ENCODE measurements around the gene TIGD3. TPM values are rescaled to one million over a fixed set of nuclear protein-coding genes. Genes with fewer than 3 reads are reported as not detected.

Gene TIGD3
- total RNA-seq, 4 donors from 2014 or later: 0.27 to 0.67 TPM; not detected in 2

- 86 to 91% methylated on average over 8 of the region's 8 CpGs for WGBS, 2 donors (ENCODE audit: low coverage in 1 of 2)
- ATAC-seq: no peak
- H3K4me3 ChIP-seq: no peak overlapping the region
These were observed 20.5 kb downstream of the TIGD3 start for GRCh38 chr11:65375012-65375411.

GRCh38 chr11:65376138-65376713 is 21.7 kb downstream of the TIGD3 start:
- WGBS, 2 donors (ENCODE audit: low coverage in 1 of 2): 73% methylated on average over 4 of the region's 16 CpGs; no CpG with 5 or more reads in 1 of the 2 donors
- ATAC-seq: no peak
- TF ChIP-seq, protein P1, sequence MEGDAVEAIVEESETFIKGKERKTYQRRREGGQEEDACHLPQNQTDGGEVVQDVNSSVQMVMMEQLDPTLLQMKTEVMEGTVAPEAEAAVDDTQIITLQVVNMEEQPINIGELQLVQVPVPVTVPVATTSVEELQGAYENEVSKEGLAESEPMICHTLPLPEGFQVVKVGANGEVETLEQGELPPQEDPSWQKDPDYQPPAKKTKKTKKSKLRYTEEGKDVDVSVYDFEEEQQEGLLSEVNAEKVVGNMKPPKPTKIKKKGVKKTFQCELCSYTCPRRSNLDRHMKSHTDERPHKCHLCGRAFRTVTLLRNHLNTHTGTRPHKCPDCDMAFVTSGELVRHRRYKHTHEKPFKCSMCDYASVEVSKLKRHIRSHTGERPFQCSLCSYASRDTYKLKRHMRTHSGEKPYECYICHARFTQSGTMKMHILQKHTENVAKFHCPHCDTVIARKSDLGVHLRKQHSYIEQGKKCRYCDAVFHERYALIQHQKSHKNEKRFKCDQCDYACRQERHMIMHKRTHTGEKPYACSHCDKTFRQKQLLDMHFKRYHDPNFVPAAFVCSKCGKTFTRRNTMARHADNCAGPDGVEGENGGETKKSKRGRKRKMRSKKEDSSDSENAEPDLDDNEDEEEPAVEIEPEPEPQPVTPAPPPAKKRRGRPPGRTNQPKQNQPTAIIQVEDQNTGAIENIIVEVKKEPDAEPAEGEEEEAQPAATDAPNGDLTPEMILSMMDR (IDR thresholded peaks at IDR 0.05): no peak
- TF ChIP-seq POLR2A (IDR thresholded peaks at IDR 0.05) (no peak), POLR2AphosphoS5 (IDR thresholded peaks at IDR 0.05) (no peak), EP300 (IDR thresholded peaks at IDR 0.05) (no peak)

More at GRCh38 chr11:65375012-65375411, 20.5 kb downstream of the TIGD3 start:
- no peak for TF ChIP-seq EP300 (IDR thresholded peaks at IDR 0.05)
- no peak for TF ChIP-seq POLR2AphosphoS5 (IDR thresholded peaks at IDR 0.05)
- TF ChIP-seq, protein P1 (IDR thresholded peaks at IDR 0.05): no peak
- TF ChIP-seq POLR2A (IDR thresholded peaks at IDR 0.05): no peak
- no peaks in the 10 kb centered on the region for H3K9me3 ChIP-seq
- H3K27me3 ChIP-seq: no peaks in the 10 kb centered on the region
- peaks cover 0 to 13% of the 10 kb centered on the region in 2 donors for H3K36me3 ChIP-seq
- no peaks in the 10 kb centered on the region for H3K4me1 ChIP-seq
- no peak overlapping the region for H3K27ac ChIP-seq

DNA sequence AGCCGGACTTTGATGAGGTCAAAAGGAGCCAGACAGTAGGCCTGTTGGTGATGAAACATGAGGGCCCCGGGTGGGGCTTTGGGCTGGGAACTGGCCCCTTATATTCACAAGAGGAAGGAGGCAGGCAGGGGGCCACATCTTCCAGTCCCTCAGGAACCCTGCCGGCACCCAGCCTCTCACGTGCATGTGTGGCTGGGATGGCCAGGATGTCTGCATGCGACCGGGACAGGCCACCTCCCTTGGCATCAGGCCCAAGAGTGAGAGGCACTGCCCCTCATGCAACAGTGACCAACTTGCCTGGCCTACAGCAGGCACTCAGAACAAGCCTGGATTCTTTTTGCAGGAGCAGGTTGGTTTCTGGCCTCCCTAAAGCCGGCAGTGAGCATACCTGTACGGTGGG is 22.5 kb downstream of the TIGD3 start:
- H3K9me3 ChIP-seq: no peaks in the 10 kb centered on the region
- H3K27ac ChIP-seq: no peak overlapping the region
- H3K36me3 ChIP-seq: peaks cover 0 to 13% of the 10 kb centered on the region in 2 donors
- TF ChIP-seq POLR2AphosphoS5 (IDR thresholded peaks at IDR 0.05) (no peak), EP300 (IDR thresholded peaks at IDR 0.05) (no peak), POLR2A (IDR thresholded peaks at IDR 0.05) (no peak)
- TF ChIP-seq, protein P1 (IDR thresholded peaks at IDR 0.05): no peak
- H3K27me3 ChIP-seq: no peaks in the 10 kb centered on the region
- no peak for ATAC-seq
- H3K4me1 ChIP-seq: peaks cover 0 to 18% (median 8%) of the 10 kb centered on the region in 3 donors
- H3K4me3 ChIP-seq: no peak overlapping the region
- no CpG with 5 or more reads among the region's 8 CpGs for WGBS, 2 donors (ENCODE audit: low coverage in 1 of 2)

More at GRCh38 chr11:65376138-65376713, 21.7 kb downstream of the TIGD3 start:
- Histone ChIP-seq H3K27ac (no peak overlapping the region), H3K4me3 (no peak overlapping the region), H3K9me3 (no peaks in the 10 kb centered on the region), H3K27me3 (no peaks in the 10 kb centered on the region), H3K4me1 (peaks cover 0 to 10% (median under 1%) of the 10 kb centered on the region in 3 donors), H3K36me3 (peaks cover 0 to 13% of the 10 kb centered on the region in 2 donors)

DNA sequence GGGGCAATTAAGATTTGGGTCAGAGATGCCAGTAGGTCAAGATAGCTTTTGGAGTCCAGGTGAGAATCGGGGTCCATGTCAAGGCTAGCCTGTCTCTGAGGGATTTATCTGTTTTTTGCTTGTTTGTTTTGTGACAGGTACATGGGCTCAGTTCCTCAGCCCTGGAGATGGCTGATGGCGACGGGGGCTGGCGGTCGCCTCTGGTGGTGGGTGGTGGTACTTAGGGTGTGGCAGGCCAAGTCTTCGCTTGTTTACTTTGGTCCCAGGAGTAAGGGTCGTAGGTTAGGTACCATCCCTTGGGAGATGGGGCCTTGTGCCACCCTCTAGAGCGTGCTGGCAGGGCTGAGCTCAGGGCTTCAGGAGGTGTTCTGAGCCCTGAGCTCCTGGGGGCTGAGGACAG is 23.2 kb downstream of the TIGD3 start:
- H3K4me3 ChIP-seq: no peak overlapping the region
- peaks cover 0 to 25% (median 10%) of the 10 kb centered on the region in 3 donors for H3K4me1 ChIP-seq
- peaks cover 0 to 13% of the 10 kb centered on the region in 2 donors for H3K36me3 ChIP-seq
- H3K27me3 ChIP-seq: no peaks in the 10 kb centered on the region
- WGBS, 2 donors (ENCODE audit: low coverage in 1 of 2): 100% methylated on average over 1 to 2 of the region's 8 CpGs
- H3K9me3 ChIP-seq: no peaks in the 10 kb centered on the region
- TF ChIP-seq, protein P1 (IDR thresholded peaks at IDR 0.05): no peak
- TF ChIP-seq EP300 (IDR thresholded peaks at IDR 0.05) (no peak), POLR2AphosphoS5 (IDR thresholded peaks at IDR 0.05) (no peak), POLR2A (IDR thresholded peaks at IDR 0.05) (no peak)
- no peak for ATAC-seq
- H3K27ac ChIP-seq: no peak overlapping the region

Measured in gastroesophageal sphincter (tissue), 4 donors.